Activated naive CD4-positive, alpha-beta T cell treated with anti-CD3 and anti-CD28 coated beads, Interleukin-2, amount 10 ng/mL, durations not matched to agents 7 days and 5 days (primary cell): ENCODE results near the gene ZNF91.
"Not testable (repeated sequence)": the region's sequence is repeated elsewhere in the genome, so short reads cannot be mapped to it uniquely, and the experiment has no call there.

Experiments
- CTCF ChIA-PET: fragments of 350-600 bp; sonication (Branson Sonifier 250); formaldehyde crosslinking; loops from one replicate; lab custom pipeline; 2021; ENCODE audit warnings: antibody characterized with exemption; lab: Charles Lee
- DNase-seq: peaks from one replicate; pipeline ENCODE4 v3.0.0-alpha.2; 2020
- H3K27ac Mint-ChIP-seq: one replicate; pipeline ENCODE4 v1.8.0; 2021; ENCODE audit warnings: mild to moderate bottlenecking, moderate library complexity, mixed read lengths
- H3K27me3 Mint-ChIP-seq: one replicate; pipeline ENCODE4 v1.8.0; 2021; ENCODE audit warnings: mild to moderate bottlenecking, mixed read lengths
- H3K36me3 Mint-ChIP-seq: one replicate; pipeline ENCODE4 v1.8.0; 2021; ENCODE audit warnings: mixed read lengths
- H3K4me1 Mint-ChIP-seq: one replicate; pipeline ENCODE4 v1.8.0; 2021; ENCODE audit warnings: mixed read lengths
- H3K4me3 Mint-ChIP-seq: one replicate; pipeline ENCODE4 v1.8.0; 2021; ENCODE audit warnings: mild to moderate bottlenecking, moderate library complexity, mixed read lengths
- H3K9me3 Mint-ChIP-seq: one replicate; pipeline ENCODE4 v1.8.0; 2021; ENCODE audit warnings: mixed read lengths

ZNF91 gene

GRCh38 chr19:23321403-23321802 lies 73.9 kb downstream of the ZNF91 start:
- H3K27ac Mint-ChIP-seq, CTCF ChIA-PET, DNase-seq, H3K4me1 Mint-ChIP-seq, H3K4me3 Mint-ChIP-seq, H3K36me3 Mint-ChIP-seq: not testable (repeated sequence)
- H3K27me3 Mint-ChIP-seq: peaks cover 15% of the 10 kb centered on the region
- H3K9me3 Mint-ChIP-seq: peaks cover 66% of the 10 kb centered on the region

DNA sequence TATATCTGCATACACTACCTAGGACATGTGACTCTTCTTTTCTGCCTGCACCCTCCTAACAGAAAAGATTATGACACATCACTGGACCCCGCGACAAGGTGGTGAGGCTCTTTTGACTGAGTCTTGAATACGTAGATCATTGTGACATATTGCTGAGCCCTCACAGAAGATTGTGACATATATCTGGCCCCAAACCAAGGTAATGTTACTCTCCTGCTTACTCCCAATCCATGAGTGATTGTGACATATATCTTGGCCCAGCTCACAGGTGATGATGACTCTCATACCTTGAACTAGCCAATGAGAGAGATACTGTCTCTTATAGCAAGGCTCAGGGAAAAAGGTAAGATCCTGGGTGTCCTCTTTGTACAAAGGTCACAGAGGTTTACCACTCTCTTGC lies 75.7 kb downstream of the ZNF91 start:
- Mint-ChIP-seq H3K27me3 (peaks cover 15% of the 10 kb centered on the region), H3K9me3 (peaks cover 59% of the 10 kb centered on the region)
- H3K27ac Mint-ChIP-seq, H3K4me3 Mint-ChIP-seq, DNase-seq, H3K36me3 Mint-ChIP-seq, H3K4me1 Mint-ChIP-seq, CTCF ChIA-PET: not testable (repeated sequence)

DNA sequence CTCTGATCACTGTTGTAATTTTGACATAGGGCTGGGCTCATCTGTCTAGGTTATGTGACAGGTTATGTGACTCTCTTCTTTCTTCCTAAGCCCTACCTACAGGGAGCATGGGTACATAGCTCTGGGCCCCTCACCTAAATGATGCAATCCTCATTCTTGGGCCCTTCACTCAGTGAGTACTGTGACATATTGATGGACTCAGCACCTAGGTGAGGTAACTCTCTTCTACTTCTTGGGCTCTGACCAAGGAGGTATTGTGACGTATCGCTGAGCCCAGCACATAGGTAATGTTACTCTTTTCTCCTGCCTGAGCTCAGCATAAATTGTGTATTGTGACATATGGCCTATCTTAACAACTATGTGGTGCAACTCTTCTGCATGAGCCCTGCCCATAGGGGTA lies 76.3 kb downstream of the ZNF91 start:
- Mint-ChIP-seq H3K27me3 (peaks cover 12% of the 10 kb centered on the region), H3K9me3 (peaks cover 58% of the 10 kb centered on the region)
- H3K36me3 Mint-ChIP-seq, H3K4me1 Mint-ChIP-seq, DNase-seq, H3K27ac Mint-ChIP-seq, H3K4me3 Mint-ChIP-seq, CTCF ChIA-PET: not testable (repeated sequence)

DNA sequence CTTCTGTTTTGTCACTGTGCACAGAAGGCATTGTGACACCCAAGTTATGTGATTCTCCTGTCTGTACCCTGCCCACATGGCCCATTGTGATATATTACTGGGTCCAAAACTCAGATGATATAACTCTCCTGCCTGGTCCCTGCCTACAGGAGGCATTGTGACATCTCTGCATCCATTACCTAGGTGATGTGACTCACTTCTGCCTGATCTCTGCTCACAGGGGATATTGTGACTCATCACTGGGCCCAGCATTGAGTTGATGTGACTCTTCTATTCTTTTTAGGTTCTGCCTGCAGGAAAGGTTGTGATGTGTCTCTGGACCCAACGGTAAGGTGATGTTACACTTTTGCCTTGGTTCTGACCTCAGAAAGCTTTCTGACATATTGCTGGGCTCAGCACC lies 77.1 kb downstream of the ZNF91 start:
- Mint-ChIP-seq H3K4me3 (no peak overlapping the region), H3K4me1 (no peaks in the 10 kb centered on the region), H3K9me3 (peaks cover 50% of the 10 kb centered on the region), H3K27me3 (peaks cover 4% of the 10 kb centered on the region), H3K36me3 (no peaks in the 10 kb centered on the region), H3K27ac (no peak overlapping the region)
- no peak for DNase-seq
- CTCF ChIA-PET: no interaction called here

DNA sequence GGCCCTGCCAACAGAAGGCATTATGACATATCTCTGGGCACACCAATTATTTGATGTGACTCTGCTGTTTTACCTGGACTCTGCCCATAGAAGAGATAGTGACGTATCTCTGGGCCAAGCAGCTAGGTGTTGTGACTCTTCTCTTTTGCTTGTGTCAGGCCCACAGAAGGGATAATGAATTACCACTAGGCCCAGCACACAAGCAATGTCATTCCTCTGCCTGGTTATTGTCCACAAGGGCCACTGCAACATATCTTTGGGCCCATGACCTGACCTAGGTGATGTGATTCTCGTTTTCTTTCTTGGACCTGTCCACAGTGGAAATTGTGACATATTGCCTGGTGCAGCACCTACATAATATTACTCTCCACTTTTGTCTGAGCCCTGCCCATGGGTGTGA lies 80.0 kb downstream of the ZNF91 start:
- no peak overlapping the region for H3K4me3 Mint-ChIP-seq
- H3K4me1 Mint-ChIP-seq: no peaks in the 10 kb centered on the region
- no peak for DNase-seq
- no peaks in the 10 kb centered on the region for H3K27me3 Mint-ChIP-seq
- peaks cover 49% of the 10 kb centered on the region for H3K9me3 Mint-ChIP-seq
- H3K27ac Mint-ChIP-seq: no peak overlapping the region
- CTCF ChIA-PET: no interaction called here
- no peaks in the 10 kb centered on the region for H3K36me3 Mint-ChIP-seq

GRCh38 chr19:23314505-23315251 lies 80.6 kb downstream of the ZNF91 start:
- Mint-ChIP-seq H3K27ac (no peak overlapping the region), H3K36me3 (no peaks in the 10 kb centered on the region), H3K4me1 (no peaks in the 10 kb centered on the region), H3K9me3 (peaks cover 44% of the 10 kb centered on the region), H3K4me3 (no peak overlapping the region), H3K27me3 (no peaks in the 10 kb centered on the region)
- no peak for DNase-seq
- CTCF ChIA-PET: no interaction called here

DNA sequence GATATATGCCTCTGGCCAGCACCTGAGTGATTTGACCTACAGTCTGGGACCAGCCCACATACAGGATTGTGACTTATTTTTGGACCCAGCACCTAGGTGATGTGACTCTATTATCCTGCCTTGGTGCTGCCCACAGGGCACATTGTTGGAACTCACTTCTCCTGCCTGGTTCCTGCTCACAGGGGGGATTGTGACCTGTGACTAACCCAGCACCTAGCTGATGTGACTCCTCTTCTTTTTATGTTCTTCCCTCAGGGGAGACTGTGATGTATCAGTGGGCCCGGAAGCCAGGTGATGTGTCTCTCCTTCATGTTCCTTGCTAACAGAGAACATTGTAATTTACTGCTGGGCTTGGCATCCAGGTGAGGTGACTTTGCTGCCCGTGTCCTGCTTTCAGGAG lies 82.1 kb downstream of the ZNF91 start:
- CTCF ChIA-PET: no interaction called here
- DNase-seq: no peak
- Mint-ChIP-seq H3K36me3 (no peaks in the 10 kb centered on the region), H3K9me3 (peaks cover 37% of the 10 kb centered on the region), H3K4me1 (no peaks in the 10 kb centered on the region), H3K4me3 (no peak overlapping the region), H3K27ac (no peak overlapping the region), H3K27me3 (no peaks in the 10 kb centered on the region)

GRCh38 chr19:23312515-23312914 lies 82.8 kb downstream of the ZNF91 start:
- Mint-ChIP-seq H3K27me3 (no peaks in the 10 kb centered on the region), H3K9me3 (peaks cover 35% of the 10 kb centered on the region), H3K36me3 (no peaks in the 10 kb centered on the region), H3K27ac (no peak overlapping the region), H3K4me3 (no peak overlapping the region), H3K4me1 (no peaks in the 10 kb centered on the region)
- CTCF ChIA-PET: no interaction called here
- DNase-seq: no peak

GRCh38 chr19:23311551-23311950 lies 83.7 kb downstream of the ZNF91 start:
- H3K27ac Mint-ChIP-seq: no peak overlapping the region
- H3K4me3 Mint-ChIP-seq: no peak overlapping the region
- H3K9me3 Mint-ChIP-seq: peaks cover 35% of the 10 kb centered on the region
- CTCF ChIA-PET: no interaction called here
- H3K4me1 Mint-ChIP-seq: no peaks in the 10 kb centered on the region
- no peaks in the 10 kb centered on the region for H3K27me3 Mint-ChIP-seq
- no peak for DNase-seq
- H3K36me3 Mint-ChIP-seq: no peaks in the 10 kb centered on the region

- Mint-ChIP-seq H3K9me3 (peaks cover 31% of the 10 kb centered on the region), H3K27me3 (no peaks in the 10 kb centered on the region), H3K4me1 (no peaks in the 10 kb centered on the region), H3K36me3 (no peaks in the 10 kb centered on the region), H3K4me3 (no peak overlapping the region), H3K27ac (no peak overlapping the region)
- CTCF ChIA-PET: no interaction called here
- no peak for DNase-seq
Measured at GRCh38 chr19:23310729-23311211, 84.5 kb downstream of the ZNF91 start.

GRCh38 chr19:23309926-23310325 lies 85.3 kb downstream of the ZNF91 start:
- Mint-ChIP-seq H3K36me3 (no peaks in the 10 kb centered on the region), H3K9me3 (peaks cover 27% of the 10 kb centered on the region), H3K4me1 (no peaks in the 10 kb centered on the region), H3K27ac (no peak overlapping the region), H3K4me3 (no peak overlapping the region), H3K27me3 (no peaks in the 10 kb centered on the region)
- no peak for DNase-seq
- CTCF ChIA-PET: no interaction called here

- no peak overlapping the region for H3K27ac Mint-ChIP-seq
- H3K9me3 Mint-ChIP-seq: peaks cover 26% of the 10 kb centered on the region
- no peaks in the 10 kb centered on the region for H3K4me1 Mint-ChIP-seq
- no peaks in the 10 kb centered on the region for H3K36me3 Mint-ChIP-seq
- H3K27me3 Mint-ChIP-seq: no peaks in the 10 kb centered on the region
- no peak for DNase-seq
- H3K4me3 Mint-ChIP-seq: no peak overlapping the region
- CTCF ChIA-PET: no interaction called here
Measured at GRCh38 chr19:23305555-23305954, 89.7 kb downstream of the ZNF91 start.

GRCh38 chr19:23304238-23304637 lies 91.0 kb downstream of the ZNF91 start:
- DNase-seq: no peak
- no peaks in the 10 kb centered on the region for H3K4me1 Mint-ChIP-seq
- CTCF ChIA-PET: no interaction called here
- H3K27me3 Mint-ChIP-seq: no peaks in the 10 kb centered on the region
- no peak overlapping the region for H3K27ac Mint-ChIP-seq
- H3K36me3 Mint-ChIP-seq: no peaks in the 10 kb centered on the region
- peaks cover 34% of the 10 kb centered on the region for H3K9me3 Mint-ChIP-seq
- H3K4me3 Mint-ChIP-seq: no peak overlapping the region

GRCh38 chr19:23294141-23294540 lies 101.1 kb downstream of the ZNF91 start:
- peaks cover 22% of the 10 kb centered on the region for H3K9me3 Mint-ChIP-seq
- H3K27me3 Mint-ChIP-seq: no peaks in the 10 kb centered on the region
- H3K4me3 Mint-ChIP-seq: no peak overlapping the region
- H3K36me3 Mint-ChIP-seq: no peaks in the 10 kb centered on the region
- DNase-seq: no peak
- no peaks in the 10 kb centered on the region for H3K4me1 Mint-ChIP-seq
- no peak overlapping the region for H3K27ac Mint-ChIP-seq
- CTCF ChIA-PET: no interaction called here

- peaks cover 16% of the 10 kb centered on the region for H3K9me3 Mint-ChIP-seq
Measured at GRCh38 chr19:23289966-23290365, 105.3 kb downstream of the ZNF91 start.

More at GRCh38 chr19:23289966-23290365, 105.3 kb downstream of the ZNF91 start:
- CTCF ChIA-PET, H3K36me3 Mint-ChIP-seq, DNase-seq, H3K4me1 Mint-ChIP-seq, H3K4me3 Mint-ChIP-seq, H3K27ac Mint-ChIP-seq, H3K27me3 Mint-ChIP-seq: not testable (repeated sequence)
